T-helper 9 cell (primary cell): ENCODE measurements around the gene ACAP2.
A peak's percentile ranks its signal among the peaks of the same experiment; 100 is the strongest.
"Not testable (repeated sequence)": the region's sequence is repeated elsewhere in the genome, so short reads cannot be mapped to it uniquely, and the experiment has no call there.

Source experiments
- DNase-seq: peaks from one replicate; pipeline ENCODE4 v3.0.0-alpha.2; 2020

The ACAP2 gene

GRCh38 chr3:195443391-195443989 lies 670 bp upstream of the ACAP2 start:
- DNase-seq: no peak

GRCh38 chr3:195441992-195442572 lies 738 bp downstream of the ACAP2 start:
- DNase-seq: peak; percentile 35

- no peak for DNase-seq
Measured at GRCh38 chr3:195441476-195441991, 1.3 kb downstream of the ACAP2 start.

- DNase-seq: no peak
Measured at GRCh38 chr3:195441051-195441450, 1.8 kb downstream of the ACAP2 start.

GRCh38 chr3:195440379-195440778 lies 2.4 kb downstream of the ACAP2 start:
- no peak for DNase-seq

GRCh38 chr3:195438371-195438770 lies 4.4 kb downstream of the ACAP2 start:
- DNase-seq: no peak

- no peak for DNase-seq
Measured at GRCh38 chr3:195425849-195426248, 17.0 kb downstream of the ACAP2 start.

- no peak for DNase-seq
Measured at GRCh38 chr3:195423818-195424217, 19.0 kb downstream of the ACAP2 start.

GRCh38 chr3:195421400-195421799 lies 21.4 kb downstream of the ACAP2 start:
- DNase-seq: no peak

- DNase-seq: no peak
Measured at GRCh38 chr3:195416795-195417194, 26.0 kb downstream of the ACAP2 start.

- no peak for DNase-seq
Measured at GRCh38 chr3:195411836-195412235, 31.0 kb downstream of the ACAP2 start.

GRCh38 chr3:195410546-195410945 lies 32.3 kb downstream of the ACAP2 start:
- DNase-seq: no peak

GRCh38 chr3:195407531-195408409 lies 35.0 kb downstream of the ACAP2 start:
- no peak for DNase-seq

- no peak for DNase-seq
Measured at GRCh38 chr3:195405651-195406050, 37.2 kb downstream of the ACAP2 start.

GRCh38 chr3:195403841-195404408 lies 38.9 kb downstream of the ACAP2 start:
- no peak for DNase-seq

- no peak for DNase-seq
Measured at GRCh38 chr3:195403244-195403643, 39.6 kb downstream of the ACAP2 start.

GRCh38 chr3:195401943-195402342 lies 40.9 kb downstream of the ACAP2 start:
- no peak for DNase-seq

- DNase-seq: not testable (repeated sequence)
Measured at GRCh38 chr3:195398460-195398859, 44.4 kb downstream of the ACAP2 start.

GRCh38 chr3:195397524-195397923 lies 45.3 kb downstream of the ACAP2 start:
- DNase-seq: no peak

- no peak for DNase-seq
Measured at GRCh38 chr3:195395208-195395816, 47.5 kb downstream of the ACAP2 start.

GRCh38 chr3:195394700-195395099 lies 48.1 kb downstream of the ACAP2 start:
- no peak for DNase-seq

GRCh38 chr3:195394024-195394423 lies 48.8 kb downstream of the ACAP2 start:
- no peak for DNase-seq

- no peak for DNase-seq
Measured at GRCh38 chr3:195388380-195388779, 54.4 kb downstream of the ACAP2 start.
